ENCODE data around the gene PPM1J. TPM values are rescaled to one million over a fixed set of nuclear protein-coding genes. Genes with fewer than 3 reads are reported as not detected.

The PPM1J gene
- total and polyA plus RNA-seq, 9 of the 15 experiments (the other 6 are each of a cell fraction or from before 2014, with no cell fraction given): 0.25 to 10.5 (median 4.2) TPM

- TF ChIP-seq ZBTB2 (IDR thresholded peaks at IDR 0.05) (0 out of 2 replicates have a peak, but pooled peaks have one; percentile 48), ARNT (IDR thresholded peaks at IDR 0.05) (no peak), NFATC3 (IDR thresholded peaks at IDR 0.05) (no peak), PPARD (CRISPR knock-in tag; IDR thresholded peaks at IDR 0.05) (no peak), PRMT5 (CRISPR knock-in tag; IDR thresholded peaks at IDR 0.05) (no peak), FOXP1 (CRISPR knock-in tag; IDR thresholded peaks at IDR 0.05) (no peak), MEIS2 (IDR thresholded peaks at IDR 0.05; ENCODE audit: partially characterized antibody) (no peak)
- TF ChIP-seq, protein P1, sequence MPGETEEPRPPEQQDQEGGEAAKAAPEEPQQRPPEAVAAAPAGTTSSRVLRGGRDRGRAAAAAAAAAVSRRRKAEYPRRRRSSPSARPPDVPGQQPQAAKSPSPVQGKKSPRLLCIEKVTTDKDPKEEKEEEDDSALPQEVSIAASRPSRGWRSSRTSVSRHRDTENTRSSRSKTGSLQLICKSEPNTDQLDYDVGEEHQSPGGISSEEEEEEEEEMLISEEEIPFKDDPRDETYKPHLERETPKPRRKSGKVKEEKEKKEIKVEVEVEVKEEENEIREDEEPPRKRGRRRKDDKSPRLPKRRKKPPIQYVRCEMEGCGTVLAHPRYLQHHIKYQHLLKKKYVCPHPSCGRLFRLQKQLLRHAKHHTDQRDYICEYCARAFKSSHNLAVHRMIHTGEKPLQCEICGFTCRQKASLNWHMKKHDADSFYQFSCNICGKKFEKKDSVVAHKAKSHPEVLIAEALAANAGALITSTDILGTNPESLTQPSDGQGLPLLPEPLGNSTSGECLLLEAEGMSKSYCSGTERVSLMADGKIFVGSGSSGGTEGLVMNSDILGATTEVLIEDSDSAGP (CRISPR knock-in tag; IDR thresholded peaks at IDR 0.05): no peak
- TF ChIP-seq, protein P2, sequence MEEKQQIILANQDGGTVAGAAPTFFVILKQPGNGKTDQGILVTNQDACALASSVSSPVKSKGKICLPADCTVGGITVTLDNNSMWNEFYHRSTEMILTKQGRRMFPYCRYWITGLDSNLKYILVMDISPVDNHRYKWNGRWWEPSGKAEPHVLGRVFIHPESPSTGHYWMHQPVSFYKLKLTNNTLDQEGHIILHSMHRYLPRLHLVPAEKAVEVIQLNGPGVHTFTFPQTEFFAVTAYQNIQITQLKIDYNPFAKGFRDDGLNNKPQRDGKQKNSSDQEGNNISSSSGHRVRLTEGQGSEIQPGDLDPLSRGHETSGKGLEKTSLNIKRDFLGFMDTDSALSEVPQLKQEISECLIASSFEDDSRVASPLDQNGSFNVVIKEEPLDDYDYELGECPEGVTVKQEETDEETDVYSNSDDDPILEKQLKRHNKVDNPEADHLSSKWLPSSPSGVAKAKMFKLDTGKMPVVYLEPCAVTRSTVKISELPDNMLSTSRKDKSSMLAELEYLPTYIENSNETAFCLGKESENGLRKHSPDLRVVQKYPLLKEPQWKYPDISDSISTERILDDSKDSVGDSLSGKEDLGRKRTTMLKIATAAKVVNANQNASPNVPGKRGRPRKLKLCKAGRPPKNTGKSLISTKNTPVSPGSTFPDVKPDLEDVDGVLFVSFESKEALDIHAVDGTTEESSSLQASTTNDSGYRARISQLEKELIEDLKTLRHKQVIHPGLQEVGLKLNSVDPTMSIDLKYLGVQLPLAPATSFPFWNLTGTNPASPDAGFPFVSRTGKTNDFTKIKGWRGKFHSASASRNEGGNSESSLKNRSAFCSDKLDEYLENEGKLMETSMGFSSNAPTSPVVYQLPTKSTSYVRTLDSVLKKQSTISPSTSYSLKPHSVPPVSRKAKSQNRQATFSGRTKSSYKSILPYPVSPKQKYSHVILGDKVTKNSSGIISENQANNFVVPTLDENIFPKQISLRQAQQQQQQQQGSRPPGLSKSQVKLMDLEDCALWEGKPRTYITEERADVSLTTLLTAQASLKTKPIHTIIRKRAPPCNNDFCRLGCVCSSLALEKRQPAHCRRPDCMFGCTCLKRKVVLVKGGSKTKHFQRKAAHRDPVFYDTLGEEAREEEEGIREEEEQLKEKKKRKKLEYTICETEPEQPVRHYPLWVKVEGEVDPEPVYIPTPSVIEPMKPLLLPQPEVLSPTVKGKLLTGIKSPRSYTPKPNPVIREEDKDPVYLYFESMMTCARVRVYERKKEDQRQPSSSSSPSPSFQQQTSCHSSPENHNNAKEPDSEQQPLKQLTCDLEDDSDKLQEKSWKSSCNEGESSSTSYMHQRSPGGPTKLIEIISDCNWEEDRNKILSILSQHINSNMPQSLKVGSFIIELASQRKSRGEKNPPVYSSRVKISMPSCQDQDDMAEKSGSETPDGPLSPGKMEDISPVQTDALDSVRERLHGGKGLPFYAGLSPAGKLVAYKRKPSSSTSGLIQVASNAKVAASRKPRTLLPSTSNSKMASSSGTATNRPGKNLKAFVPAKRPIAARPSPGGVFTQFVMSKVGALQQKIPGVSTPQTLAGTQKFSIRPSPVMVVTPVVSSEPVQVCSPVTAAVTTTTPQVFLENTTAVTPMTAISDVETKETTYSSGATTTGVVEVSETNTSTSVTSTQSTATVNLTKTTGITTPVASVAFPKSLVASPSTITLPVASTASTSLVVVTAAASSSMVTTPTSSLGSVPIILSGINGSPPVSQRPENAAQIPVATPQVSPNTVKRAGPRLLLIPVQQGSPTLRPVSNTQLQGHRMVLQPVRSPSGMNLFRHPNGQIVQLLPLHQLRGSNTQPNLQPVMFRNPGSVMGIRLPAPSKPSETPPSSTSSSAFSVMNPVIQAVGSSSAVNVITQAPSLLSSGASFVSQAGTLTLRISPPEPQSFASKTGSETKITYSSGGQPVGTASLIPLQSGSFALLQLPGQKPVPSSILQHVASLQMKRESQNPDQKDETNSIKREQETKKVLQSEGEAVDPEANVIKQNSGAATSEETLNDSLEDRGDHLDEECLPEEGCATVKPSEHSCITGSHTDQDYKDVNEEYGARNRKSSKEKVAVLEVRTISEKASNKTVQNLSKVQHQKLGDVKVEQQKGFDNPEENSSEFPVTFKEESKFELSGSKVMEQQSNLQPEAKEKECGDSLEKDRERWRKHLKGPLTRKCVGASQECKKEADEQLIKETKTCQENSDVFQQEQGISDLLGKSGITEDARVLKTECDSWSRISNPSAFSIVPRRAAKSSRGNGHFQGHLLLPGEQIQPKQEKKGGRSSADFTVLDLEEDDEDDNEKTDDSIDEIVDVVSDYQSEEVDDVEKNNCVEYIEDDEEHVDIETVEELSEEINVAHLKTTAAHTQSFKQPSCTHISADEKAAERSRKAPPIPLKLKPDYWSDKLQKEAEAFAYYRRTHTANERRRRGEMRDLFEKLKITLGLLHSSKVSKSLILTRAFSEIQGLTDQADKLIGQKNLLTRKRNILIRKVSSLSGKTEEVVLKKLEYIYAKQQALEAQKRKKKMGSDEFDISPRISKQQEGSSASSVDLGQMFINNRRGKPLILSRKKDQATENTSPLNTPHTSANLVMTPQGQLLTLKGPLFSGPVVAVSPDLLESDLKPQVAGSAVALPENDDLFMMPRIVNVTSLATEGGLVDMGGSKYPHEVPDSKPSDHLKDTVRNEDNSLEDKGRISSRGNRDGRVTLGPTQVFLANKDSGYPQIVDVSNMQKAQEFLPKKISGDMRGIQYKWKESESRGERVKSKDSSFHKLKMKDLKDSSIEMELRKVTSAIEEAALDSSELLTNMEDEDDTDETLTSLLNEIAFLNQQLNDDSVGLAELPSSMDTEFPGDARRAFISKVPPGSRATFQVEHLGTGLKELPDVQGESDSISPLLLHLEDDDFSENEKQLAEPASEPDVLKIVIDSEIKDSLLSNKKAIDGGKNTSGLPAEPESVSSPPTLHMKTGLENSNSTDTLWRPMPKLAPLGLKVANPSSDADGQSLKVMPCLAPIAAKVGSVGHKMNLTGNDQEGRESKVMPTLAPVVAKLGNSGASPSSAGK (IDR thresholded peaks at IDR 0.05): no peak
- TF ChIP-seq, protein P3, sequence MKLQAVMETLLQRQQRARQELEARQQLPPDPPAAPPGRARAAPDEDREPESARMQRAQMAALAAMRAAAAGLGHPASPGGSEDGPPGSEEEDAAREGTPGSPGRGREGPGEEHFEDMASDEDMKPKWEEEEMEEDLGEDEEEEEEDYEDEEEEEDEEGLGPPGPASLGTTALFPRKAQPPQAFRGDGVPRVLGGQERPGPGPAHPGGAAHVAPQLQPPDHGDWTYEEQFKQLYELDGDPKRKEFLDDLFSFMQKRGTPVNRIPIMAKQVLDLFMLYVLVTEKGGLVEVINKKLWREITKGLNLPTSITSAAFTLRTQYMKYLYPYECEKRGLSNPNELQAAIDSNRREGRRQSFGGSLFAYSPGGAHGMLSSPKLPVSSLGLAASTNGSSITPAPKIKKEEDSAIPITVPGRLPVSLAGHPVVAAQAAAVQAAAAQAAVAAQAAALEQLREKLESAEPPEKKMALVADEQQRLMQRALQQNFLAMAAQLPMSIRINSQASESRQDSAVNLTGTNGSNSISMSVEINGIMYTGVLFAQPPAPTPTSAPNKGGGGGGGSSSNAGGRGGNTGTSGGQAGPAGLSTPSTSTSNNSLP (IDR thresholded peaks at IDR 0.05; ENCODE audit: borderline replicate concordance, low read depth, low read length): no peak
Measured at GRCh38 chr1:112714313-112715263, 544 bp downstream of the PPM1J start (continued).
